Ovary (tissue), 3 donors: Measurements from ENCODE around the gene SLC13A5.

ENCODE experiments used
- CTCF ChIP-seq, 3 donors: fragments of 450-650 bp in 2 of 3; fragments of 200-600 bp in 1 of 3; IDR thresholded peaks; one replicate each; pipeline versions ENCODE4 v1.5.1 to v1.8.0; 2016 to 2022; ENCODE audit warnings: antibody characterized with exemption in 3 of 3, mild to moderate bottlenecking in 1 of 3
- POLR2A ChIP-seq: fragments of 450-650 bp; IDR thresholded peaks from one replicate; pipeline ENCODE4 v1.6.1; 2017; ENCODE audit warnings: antibody characterized with exemption, mild to moderate bottlenecking, moderate library complexity
- donor health status: DM: no; HTN: no; CAD: no.

GRCh38 chr17:6677946-6678345 lies 35.2 kb downstream of the SLC13A5 start:
- TF ChIP-seq CTCF (IDR thresholded peaks at IDR 0.05), result no peak
- no peak for TF ChIP-seq POLR2A
